H1 (cell line): ENCODE data around the gene C18orf54. TPM values are rescaled to one million over a fixed set of nuclear protein-coding genes. Genes with fewer than 3 reads are reported as not detected.

Experiments used
- CTCF ChIA-PET: fragments of 300-600 bp; sonication (Branson Sonifier 250); formaldehyde crosslinking; loops from one replicate; lab custom pipeline; 2021; ENCODE audit not compliant: partially characterized antibody; lab: Charles Lee
- POLR2A ChIA-PET: fragments of 300-600 bp; sonication (Branson Sonifier 250); formaldehyde crosslinking; loops from one replicate; lab custom pipeline; 2021; ENCODE audit warnings: inconsistent platforms; ENCODE audit not compliant: partially characterized antibody; lab: Charles Lee
- DNase-seq, 2 experiments: peaks; one replicate each; pipeline versions ENCODE4 v3.0.0 to v3.0.0-alpha.2; 2010 to 2022; ENCODE audit warnings: low spot score in 2 of 2, low read depth in 1 of 2, mixed read lengths in 1 of 2
- FAIRE-seq: peaks from 2 replicates; lab custom pipeline; 2011; peaks lifted over from hg19 to GRCh38; lab: Jason Lieb, UNC
- H2AFZ ChIP-seq: 2 replicates; pipeline ENCODE4 v1.8.1; 2012; ENCODE audit warnings: low read length, inconsistent platforms
- H2AK5ac ChIP-seq: 2 replicates; pipeline ENCODE4 v1.6.1; 2013; ENCODE audit warnings: low read depth, low read length
- H2BK120ac ChIP-seq: replicated peaks from 2 replicates; pipeline ENCODE3; 2013; ENCODE audit warnings: low read depth, low read length, inconsistent platforms
- H2BK12ac ChIP-seq: 2 replicates; pipeline ENCODE4 v1.6.1; 2013; ENCODE audit warnings: low read depth, low read length
- H2BK15ac ChIP-seq: 2 replicates; pipeline ENCODE4 v1.6.1; 2013; ENCODE audit warnings: low read length
- H2BK20ac ChIP-seq: 2 replicates; pipeline ENCODE4 v1.6.1; 2013; ENCODE audit warnings: low read length
- H2BK5ac ChIP-seq: 2 replicates; pipeline ENCODE4 v1.6.1; 2013; ENCODE audit warnings: low read depth, low read length
- H3K14ac ChIP-seq: 2 replicates; pipeline ENCODE4 v1.6.1; 2013; ENCODE audit warnings: inconsistent platforms; ENCODE audit not compliant: insufficient read length
- H3K18ac ChIP-seq: 2 replicates; pipeline ENCODE4 v1.6.1; 2013; ENCODE audit warnings: low read length; ENCODE audit errors: extremely low read depth
- H3K23ac ChIP-seq: 2 replicates; pipeline ENCODE4 v1.6.1; 2013; ENCODE audit warnings: inconsistent platforms; ENCODE audit not compliant: insufficient read length
- H3K23me2 ChIP-seq: 2 replicates; pipeline ENCODE4 v1.6.1; 2013; ENCODE audit warnings: low read depth, low read length
- H3K27ac ChIP-seq: 2 replicates; pipeline ENCODE4 v1.6.1; 2011; ENCODE audit warnings: low read depth, low read length, inconsistent platforms
- H3K27me3 ChIP-seq, 4 experiments: replicated peaks in 1 of 4; 1 replicate in 1 of 4; 2 replicates in 3 of 4; pipeline versions ENCODE4 v1.6.1 to v1.8.1; 2011 to 2013; ENCODE audit warnings: low read length in 3 of 4, mild to moderate bottlenecking in 3 of 4, inconsistent platforms in 2 of 4, mixed read lengths in 2 of 4, moderate library complexity in 1 of 4; ENCODE audit not compliant: control insufficient read depth in 3 of 4, insufficient read depth in 3 of 4; ENCODE audit errors: extremely low read depth in 1 of 4
- H3K36me3 ChIP-seq, 4 experiments: 2 replicates each; pipeline versions ENCODE4 v1.6.1 to v1.8.1; 2011 to 2013; ENCODE audit warnings: mild to moderate bottlenecking in 4 of 4, low read length in 3 of 4, moderate library complexity in 2 of 4, control low read depth in 1 of 4, inconsistent platforms in 1 of 4; ENCODE audit not compliant: insufficient read depth in 4 of 4, control insufficient read depth in 2 of 4
- H3K4ac ChIP-seq: replicated peaks from 2 replicates; pipeline ENCODE3; 2013; ENCODE audit warnings: low read length, low read depth, mixed read lengths, inconsistent platforms; ENCODE audit not compliant: insufficient read length
- H3K4me1 ChIP-seq, 4 experiments: replicated peaks in 1 of 4; 1 replicate in 1 of 4; 2 replicates in 3 of 4; pipeline versions ENCODE4 v1.6.1 to v1.8.1; 2011 to 2013; ENCODE audit warnings: low read length in 3 of 4, inconsistent platforms in 2 of 4, mixed read lengths in 1 of 4; ENCODE audit not compliant: insufficient read depth in 4 of 4, control insufficient read depth in 3 of 4
- H3K4me2 ChIP-seq, 2 experiments: 2 replicates each; pipeline versions ENCODE4 v1.6.1 to v1.8.1; 2011 to 2013; ENCODE audit warnings: low read depth in 2 of 2, low read length in 2 of 2, control low read depth in 1 of 2, inconsistent platforms in 1 of 2, mild to moderate bottlenecking in 1 of 2; ENCODE audit not compliant: insufficient read depth in 1 of 2
- H3K4me3 ChIP-seq, 4 experiments: fragments of 200-600, 300-600 bp in 1 of 4; sonication (generic), shearing (Covaris generic), sonication (Bioruptor Twin) in 1 of 4; 2 replicates each; pipeline versions ENCODE4 v1.5.1 to v1.8.1; 2011 to 2016; ENCODE audit warnings: low read length in 4 of 4, low read depth in 3 of 4, control low read depth in 2 of 4, inconsistent platforms in 2 of 4, mild to moderate bottlenecking in 2 of 4, mixed read lengths in 1 of 4, moderate library complexity in 1 of 4; ENCODE audit not compliant: insufficient read depth in 2 of 4; ENCODE audit errors: extremely low read depth in 1 of 4
- H3K56ac ChIP-seq: replicated peaks from 2 replicates; pipeline ENCODE3; 2013; ENCODE audit warnings: low read depth, mild to moderate bottlenecking, mixed read lengths, low read length, inconsistent platforms; ENCODE audit not compliant: insufficient read length
- H3K79me1 ChIP-seq: 2 replicates; pipeline ENCODE4 v1.6.1; 2013; ENCODE audit warnings: low read depth, low read length, control low read depth
- H3K79me2 ChIP-seq, 2 experiments: 2 replicates each; pipeline versions ENCODE4 v1.6.1 to v1.8.1; 2012 to 2013; ENCODE audit warnings: low read length in 2 of 2, mild to moderate bottlenecking in 2 of 2, inconsistent platforms in 1 of 2; ENCODE audit not compliant: insufficient read depth in 2 of 2, control insufficient read depth in 1 of 2
- H3K9ac ChIP-seq, 4 experiments: replicated peaks in 1 of 4; 1 replicate in 1 of 4; 2 replicates in 3 of 4; pipeline versions ENCODE4 v1.6.1 to v1.8.1; 2011 to 2013; ENCODE audit warnings: low read depth in 3 of 4, low read length in 3 of 4, control low read depth in 2 of 4, mild to moderate bottlenecking in 2 of 4, moderate library complexity in 2 of 4, inconsistent platforms in 1 of 4; ENCODE audit errors: extremely low read depth in 1 of 4
- H3K9me3 ChIP-seq, 2 experiments: 2 replicates each; pipeline versions ENCODE4 v1.6.1 to v1.8.1; 2012 to 2013; ENCODE audit warnings: mild to moderate bottlenecking in 2 of 2, moderate library complexity in 2 of 2, control low read depth in 1 of 2, inconsistent platforms in 1 of 2, low read depth in 1 of 2, low read length in 1 of 2, mixed read lengths in 1 of 2; ENCODE audit not compliant: insufficient read depth in 2 of 2
- H4K20me1 ChIP-seq, 2 experiments: replicated peaks in 1 of 2; 2 replicates each; pipeline versions ENCODE3 to v1.8.1; 2011 to 2013; ENCODE audit warnings: inconsistent platforms in 2 of 2, low read length in 2 of 2, mild to moderate bottlenecking in 1 of 2; ENCODE audit not compliant: insufficient read depth in 2 of 2, control insufficient read depth in 1 of 2
- H4K5ac ChIP-seq: 2 replicates; pipeline ENCODE4 v1.6.1; 2013; ENCODE audit warnings: low read length, low read depth, mixed read lengths, inconsistent platforms; ENCODE audit not compliant: insufficient read length
- H4K8ac ChIP-seq: 2 replicates; pipeline ENCODE4 v1.8.0; 2013; ENCODE audit warnings: mild to moderate bottlenecking, moderate library complexity, low read length, inconsistent platforms; ENCODE audit not compliant: insufficient read depth; ENCODE audit errors: extremely low read depth
- H4K91ac ChIP-seq: replicated peaks from 2 replicates; pipeline ENCODE3; 2013; ENCODE audit warnings: low read length, mixed read lengths, inconsistent platforms; ENCODE audit not compliant: insufficient read length
- ATF2 ChIP-seq: IDR thresholded peaks from 2 replicates; pipeline ENCODE4 v1.6.1; 2012; ENCODE audit warnings: low read length, inconsistent platforms
- ATF3 ChIP-seq: IDR thresholded peaks from 2 replicates; pipeline ENCODE4 v1.6.1; 2011; ENCODE audit warnings: low read depth, mild to moderate bottlenecking, low read length; ENCODE audit not compliant: insufficient read depth
- BACH1 ChIP-seq: IDR thresholded peaks from 2 replicates; pipeline ENCODE4 v1.6.1; 2012; ENCODE audit warnings: low read length, improper control_type of control experiment
- BCL11A ChIP-seq, 2 experiments: IDR thresholded peaks; one replicate each; pipeline ENCODE4 v1.6.1; 2011; ENCODE audit warnings: low read depth in 2 of 2, low read length in 2 of 2, mild to moderate bottlenecking in 2 of 2
- EGR1 ChIP-seq: IDR thresholded peaks from 2 replicates; pipeline ENCODE4 v1.6.1; 2011; ENCODE audit warnings: low read depth, low read length, borderline replicate concordance
- EP300 ChIP-seq, 2 experiments: IDR thresholded peaks; 1 replicate in 1 of 2; 2 replicates in 1 of 2; pipeline ENCODE4 v1.6.1; 2011 to 2012; ENCODE audit warnings: low read depth in 2 of 2, low read length in 2 of 2, mild to moderate bottlenecking in 2 of 2, borderline replicate concordance in 1 of 2, inconsistent platforms in 1 of 2, moderate library complexity in 1 of 2
- HDAC2 ChIP-seq, 2 experiments: fragments of 300-600 bp in 1 of 2; sonication (generic) in 1 of 2; IDR thresholded peaks; 2 replicates each; pipeline ENCODE4 v1.6.1; 2011 to 2012; ENCODE audit warnings: low read depth in 2 of 2, low read length in 2 of 2, mild to moderate bottlenecking in 2 of 2, moderate library complexity in 2 of 2, borderline replicate concordance in 1 of 2, inconsistent platforms in 1 of 2
- KDM5A ChIP-seq: fragments of 200-600 bp; IDR thresholded peaks from 2 replicates; pipeline ENCODE4 v1.7.1; 2012; ENCODE audit warnings: mild to moderate bottlenecking, low read length, inconsistent platforms, mixed read lengths
- RNF2 ChIP-seq: fragments of 200-900, 300-1000 bp; sonication (generic); IDR thresholded peaks from 2 replicates; pipeline ENCODE4 v1.7.1; 2016; ENCODE audit warnings: borderline replicate concordance, low read depth, mild to moderate bottlenecking, antibody characterized with exemption, low read length; ENCODE audit not compliant: poor library complexity, severe bottlenecking; ENCODE audit errors: missing control alignments
- SAP30 ChIP-seq: fragments of 300-600 bp; sonication (generic); IDR thresholded peaks from 2 replicates; pipeline ENCODE4 v1.7.1; 2012; ENCODE audit warnings: low read length, moderate library complexity, mild to moderate bottlenecking, inconsistent platforms; ENCODE audit not compliant: insufficient read depth, insufficient replicate concordance
- YY1 ChIP-seq: IDR thresholded peaks from 2 replicates; pipeline ENCODE4 v1.6.1; 2011; ENCODE audit warnings: low read depth, mild to moderate bottlenecking, low read length
- WGBS, 2 experiments: shearing (Covaris generic) in 1 of 2; methylation state at CpG; one replicate each; pipeline versions ENCODE4 v1.1.6 to v1.1.7; 2013 to 2015; ENCODE audit warnings: low lambda C conversion rate in 2 of 2, mixed read lengths in 2 of 2, inconsistent platforms in 1 of 2, low coverage in 1 of 2, missing lambda C conversion rate in 1 of 2; ENCODE audit not compliant: insufficient replicate concordance in 2 of 2, insufficient coverage in 1 of 2, insufficient read length in 1 of 2; ENCODE audit errors: extremely low coverage in 1 of 2, missing lambda C conversion rate in 1 of 2; 5-methylcytosine and 5-hydroxymethylcytosine counted together
- polyA plus RNA-seq, 7 experiments: library from polyadenylated mRNA; depleted of rRNA in 3 of 7; stranded (reverse) in 5 of 7; unstranded in 2 of 7; fragments of >200 nt in 5 of 7; fragments of 200-250 nt in 2 of 7; gene quantifications; 1 replicate in 5 of 7; 2 replicates in 1 of 7; 4 replicates in 1 of 7; pipeline versions ENCODE4 v1.2.1 to v1.2.3, GENCODE V29; 2011 to 2013; ENCODE audit warnings: missing spikeins in 2 of 7, mixed read lengths in 2 of 7
- total RNA-seq: library from RNA; stranded (reverse); fragmentation: NEBNext Ultra II Directional; extraction: Animal tissue kit (Norgen Biotek cat#: 25700); gene quantifications from 2 replicates; pipeline ENCODE4 v1.2.1, GENCODE V29; 2021

The C18orf54 gene
- total and polyA plus RNA-seq, 2 of the 8 experiments (the other 6 are each of a cell fraction or from before 2014, with no cell fraction given): 6.7 to 30.9 TPM

GRCh38 chr18:54396760-54397159 lies 39.1 kb downstream of the C18orf54 start:
- no peak overlapping the region for H2BK5ac ChIP-seq
- H3K9ac ChIP-seq: no peak overlapping the region
- WGBS, 2 experiments: 88% methylated on average over 1 of the region's 1 CpG; no CpG with 5 or more reads in 1 of the 2 experiments
- no peak overlapping the region for H3K4ac ChIP-seq
- H3K79me1 ChIP-seq: no peaks in the 10 kb centered on the region
- H3K56ac ChIP-seq: no peak overlapping the region
- peaks cover 0 to 1% (median 0%) of the 10 kb centered on the region in 4 experiments; a peak in 1 of 7 replicates for H3K27me3 ChIP-seq
- no peak overlapping the region for H2AK5ac ChIP-seq
- H3K36me3 ChIP-seq: no peaks in the 10 kb centered on the region
- no peak overlapping the region for H2AFZ ChIP-seq
- no peaks in the 10 kb centered on the region for H3K9me3 ChIP-seq
- POLR2A ChIA-PET: no interaction called here
- H2BK12ac ChIP-seq: no peak overlapping the region
- no peaks in the 10 kb centered on the region for H3K79me2 ChIP-seq
- no peak overlapping the region for H3K18ac ChIP-seq
- no peak overlapping the region for H2BK120ac ChIP-seq
- H4K20me1 ChIP-seq: no peaks in the 10 kb centered on the region
- H4K5ac ChIP-seq: no peak overlapping the region
- no peak overlapping the region for H4K8ac ChIP-seq
- no peak overlapping the region for H2BK20ac ChIP-seq
- H2BK15ac ChIP-seq: no peak overlapping the region
- H3K4me2 ChIP-seq: no peak overlapping the region
- no peak overlapping the region for H3K23ac ChIP-seq
- H3K14ac ChIP-seq: no peak overlapping the region
- DNase-seq (no peak), FAIRE-seq (no peak)
- CTCF ChIA-PET: no interaction called here
- H3K4me1 ChIP-seq: no peaks in the 10 kb centered on the region
- no peaks in the 10 kb centered on the region; the same call in 1 of the 2 replicates for H3K23me2 ChIP-seq
- no peak overlapping the region for H3K27ac ChIP-seq
- H3K4me3 ChIP-seq: no peak overlapping the region
- no peak overlapping the region for H4K91ac ChIP-seq
- no peak for TF ChIP-seq ATF3
- TF ChIP-seq ATF2: no peak
- no peak for TF ChIP-seq BCL11A (IDR thresholded peaks at IDR 0.05; ENCODE audit: low read depth in 2 of 2, low read length in 2 of 2)
- no peak for TF ChIP-seq EGR1
- TF ChIP-seq YY1: no peak
- TF ChIP-seq RNF2: no peak
- TF ChIP-seq HDAC2 (IDR thresholded peaks at IDR 0.05; ENCODE audit: borderline replicate concordance in 1 of 2, low read depth in 2 of 2, low read length in 2 of 2): no peak
- TF ChIP-seq SAP30: no peak
- TF ChIP-seq BACH1: no peak
- no peak for TF ChIP-seq EP300 (IDR thresholded peaks at IDR 0.05; ENCODE audit: borderline replicate concordance in 1 of 2, low read depth in 2 of 2, low read length in 2 of 2)
- no peak for TF ChIP-seq KDM5A
